Measurements from ENCODE around the gene METTL6. TPM values are rescaled to one million over a fixed set of nuclear protein-coding genes. Genes with fewer than 3 reads are reported as not detected.
A peak's percentile ranks its signal among the peaks of the same experiment; 100 is the strongest.

The METTL6 gene
- total RNA-seq, 3 donors from 2014 or later (not counting 1 experiment from before 2014, with no cell fraction given), result 9.8 to 13.3 (median 11.8) TPM

DNA sequence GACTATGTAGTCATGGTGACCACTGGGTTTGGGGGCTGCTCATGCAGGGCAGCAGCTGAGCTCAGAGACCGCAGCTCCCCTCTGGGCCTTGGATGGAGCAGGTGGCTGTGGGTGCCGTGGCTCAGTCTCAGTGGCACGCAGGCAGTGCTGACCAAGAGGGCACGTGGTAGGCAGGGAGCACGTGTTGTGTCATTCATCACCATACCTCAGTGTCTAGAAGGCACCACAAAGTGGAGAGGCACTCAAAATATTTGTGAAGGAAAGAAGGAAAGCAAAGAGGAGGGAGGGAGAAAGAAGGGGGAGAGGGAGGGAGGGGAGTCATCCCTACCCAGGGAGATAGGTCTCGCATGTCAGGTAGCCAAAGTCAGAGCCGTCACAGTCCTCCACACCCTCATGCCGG is 26.2 kb upstream of the METTL6 start:
- no peak overlapping the region for H3K4me3 Mint-ChIP-seq
- peaks cover 6% of the 10 kb centered on the region for H3K36me3 Mint-ChIP-seq
- H3K27ac Mint-ChIP-seq, result no peak overlapping the region
- Histone ChIP-seq H3K27ac (ENCODE audit: low read length) (no peak overlapping the region), H3K9me3 (ENCODE audit: control insufficient read depth, insufficient read depth, low read length) (peaks cover 5% of the 10 kb centered on the region), H3K27me3 (ENCODE audit: control insufficient read depth, insufficient read depth, low read length) (no peaks in the 10 kb centered on the region), H3K4me3 (ENCODE audit: low read length) (no peak overlapping the region), H3K36me3 (ENCODE audit: control insufficient read depth, insufficient read depth, low read length) (peaks cover 7% of the 10 kb centered on the region), H3K4me1 (ENCODE audit: control insufficient read depth, insufficient read depth, low read length) (peaks cover 36% of the 10 kb centered on the region)
- no peaks in the 10 kb centered on the region for H3K27me3 Mint-ChIP-seq (ENCODE audit: low read depth in 2 of 2)
- 88% methylated on average over 7 of the region's 8 CpGs for WGBS (ENCODE audit: insufficient coverage)
- peaks cover 39 to 41% of the 10 kb centered on the region in 2 donors for H3K4me1 Mint-ChIP-seq
- TF ChIP-seq, protein P1, sequence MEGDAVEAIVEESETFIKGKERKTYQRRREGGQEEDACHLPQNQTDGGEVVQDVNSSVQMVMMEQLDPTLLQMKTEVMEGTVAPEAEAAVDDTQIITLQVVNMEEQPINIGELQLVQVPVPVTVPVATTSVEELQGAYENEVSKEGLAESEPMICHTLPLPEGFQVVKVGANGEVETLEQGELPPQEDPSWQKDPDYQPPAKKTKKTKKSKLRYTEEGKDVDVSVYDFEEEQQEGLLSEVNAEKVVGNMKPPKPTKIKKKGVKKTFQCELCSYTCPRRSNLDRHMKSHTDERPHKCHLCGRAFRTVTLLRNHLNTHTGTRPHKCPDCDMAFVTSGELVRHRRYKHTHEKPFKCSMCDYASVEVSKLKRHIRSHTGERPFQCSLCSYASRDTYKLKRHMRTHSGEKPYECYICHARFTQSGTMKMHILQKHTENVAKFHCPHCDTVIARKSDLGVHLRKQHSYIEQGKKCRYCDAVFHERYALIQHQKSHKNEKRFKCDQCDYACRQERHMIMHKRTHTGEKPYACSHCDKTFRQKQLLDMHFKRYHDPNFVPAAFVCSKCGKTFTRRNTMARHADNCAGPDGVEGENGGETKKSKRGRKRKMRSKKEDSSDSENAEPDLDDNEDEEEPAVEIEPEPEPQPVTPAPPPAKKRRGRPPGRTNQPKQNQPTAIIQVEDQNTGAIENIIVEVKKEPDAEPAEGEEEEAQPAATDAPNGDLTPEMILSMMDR (IDR thresholded peaks at IDR 0.05), result no peak
- DNase-seq (no peak), ATAC-seq (no peak)
- intact Hi-C loops (cut with micrococcal nuclease), result no loop called here
- no peaks in the 10 kb centered on the region for H3K9me3 Mint-ChIP-seq

DNA sequence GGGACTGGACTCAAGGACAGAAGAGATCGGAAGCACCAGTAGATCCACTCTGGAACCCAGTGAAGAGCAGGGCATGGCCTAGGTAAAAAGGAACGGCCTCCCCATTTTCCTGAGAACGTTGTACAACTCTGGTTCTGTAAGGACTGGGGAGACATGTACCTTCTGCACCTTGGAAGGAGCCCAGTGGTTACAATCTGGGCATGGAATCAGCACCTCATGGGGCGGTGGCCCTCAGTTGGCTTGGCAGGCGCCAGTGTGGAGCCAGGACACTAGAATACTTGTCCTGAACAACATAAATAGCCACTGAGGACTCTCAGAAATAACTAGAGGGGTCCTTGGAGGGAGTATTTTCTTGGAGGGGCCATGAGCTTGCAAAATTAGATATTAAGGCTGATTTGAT is 25.6 kb upstream of the METTL6 start:
- no peak overlapping the region for H3K4me3 ChIP-seq (ENCODE audit: low read length)
- H3K36me3 ChIP-seq (ENCODE audit: control insufficient read depth, insufficient read depth, low read length), result peaks cover 7% of the 10 kb centered on the region
- ATAC-seq, result no peak
- Mint-ChIP-seq H3K27ac (peak overlapping the region; percentile 88 to 90), H3K36me3 (peaks cover 1% of the 10 kb centered on the region), H3K27me3 (ENCODE audit: low read depth in 2 of 2) (no peaks in the 10 kb centered on the region), H3K4me3 (no peak overlapping the region), H3K9me3 (no peaks in the 10 kb centered on the region), H3K4me1 (peaks cover 34 to 37% of the 10 kb centered on the region in 2 donors)
- TF ChIP-seq, protein P1 (IDR thresholded peaks at IDR 0.05), result no peak
- no peak for DNase-seq
- H3K27me3 ChIP-seq (ENCODE audit: control insufficient read depth, insufficient read depth, low read length), result no peaks in the 10 kb centered on the region
- 95% methylated on average over 5 of the region's 5 CpGs for WGBS (ENCODE audit: insufficient coverage)
- no peak overlapping the region for H3K27ac ChIP-seq (ENCODE audit: low read length)
- H3K9me3 ChIP-seq (ENCODE audit: control insufficient read depth, insufficient read depth, low read length), result no peaks in the 10 kb centered on the region
- intact Hi-C loops (cut with micrococcal nuclease), result no loop called here
- peaks cover 32% of the 10 kb centered on the region for H3K4me1 ChIP-seq (ENCODE audit: control insufficient read depth, insufficient read depth, low read length)

DNA sequence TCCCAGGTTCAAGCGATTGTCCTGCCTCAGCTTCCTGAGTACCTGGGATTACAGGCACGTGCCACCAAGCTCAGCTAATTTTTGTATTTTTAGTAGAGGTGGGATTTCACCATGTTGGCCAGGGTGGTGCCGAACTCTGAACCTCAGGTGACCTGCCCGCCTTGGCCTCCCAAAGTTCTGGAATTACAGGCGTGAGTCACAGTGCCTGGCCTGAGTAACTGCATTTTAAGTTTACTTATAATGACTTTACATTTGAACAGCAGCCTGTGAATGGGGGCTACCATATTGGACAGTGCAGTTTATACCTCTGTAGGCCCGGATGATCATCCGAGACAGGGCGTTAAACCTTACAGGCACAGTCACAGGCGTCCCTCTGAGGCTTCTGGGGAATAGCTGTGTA is 24.8 kb upstream of the METTL6 start:
- Histone ChIP-seq H3K36me3 (ENCODE audit: control insufficient read depth, insufficient read depth, low read length) (peaks cover 10% of the 10 kb centered on the region), H3K9me3 (ENCODE audit: control insufficient read depth, insufficient read depth, low read length) (no peaks in the 10 kb centered on the region), H3K4me1 (ENCODE audit: control insufficient read depth, insufficient read depth, low read length) (peaks cover 32% of the 10 kb centered on the region), H3K27ac (ENCODE audit: low read length) (no peak overlapping the region), H3K27me3 (ENCODE audit: control insufficient read depth, insufficient read depth, low read length) (no peaks in the 10 kb centered on the region), H3K4me3 (ENCODE audit: low read length) (no peak overlapping the region)
- no peaks in the 10 kb centered on the region for H3K36me3 Mint-ChIP-seq
- DNase-seq (no peak), ATAC-seq (no peak)
- intact Hi-C loops (cut with micrococcal nuclease), result no loop called here
- no peaks in the 10 kb centered on the region for H3K27me3 Mint-ChIP-seq (ENCODE audit: low read depth in 2 of 2)
- WGBS (ENCODE audit: insufficient coverage), result 86% methylated on average over 9 of the region's 9 CpGs
- no peaks in the 10 kb centered on the region for H3K9me3 Mint-ChIP-seq
- H3K4me3 Mint-ChIP-seq, result no peak overlapping the region
- H3K27ac Mint-ChIP-seq, result peak overlapping the region; percentile 88 to 90
- peaks cover 33 to 37% of the 10 kb centered on the region in 2 donors for H3K4me1 Mint-ChIP-seq
- TF ChIP-seq, protein P1 (IDR thresholded peaks at IDR 0.05), result no peak
